GM12872 (cell line): Measurements from ENCODE around the gene KRTAP5-6.

Experiments
- TF ChIP-seq, protein P1 (sequence below): IDR thresholded peaks from 3 replicates; pipeline ENCODE4 v1.5.1; 2011; ENCODE audit warnings: low read depth, mild to moderate bottlenecking, low read length, moderate library complexity; ENCODE audit not compliant: insufficient read depth

Gene KRTAP5-6

GRCh38 chr11:1691026-1691877, 5.7 kb upstream of the KRTAP5-6 start:
- TF ChIP-seq, protein P1, sequence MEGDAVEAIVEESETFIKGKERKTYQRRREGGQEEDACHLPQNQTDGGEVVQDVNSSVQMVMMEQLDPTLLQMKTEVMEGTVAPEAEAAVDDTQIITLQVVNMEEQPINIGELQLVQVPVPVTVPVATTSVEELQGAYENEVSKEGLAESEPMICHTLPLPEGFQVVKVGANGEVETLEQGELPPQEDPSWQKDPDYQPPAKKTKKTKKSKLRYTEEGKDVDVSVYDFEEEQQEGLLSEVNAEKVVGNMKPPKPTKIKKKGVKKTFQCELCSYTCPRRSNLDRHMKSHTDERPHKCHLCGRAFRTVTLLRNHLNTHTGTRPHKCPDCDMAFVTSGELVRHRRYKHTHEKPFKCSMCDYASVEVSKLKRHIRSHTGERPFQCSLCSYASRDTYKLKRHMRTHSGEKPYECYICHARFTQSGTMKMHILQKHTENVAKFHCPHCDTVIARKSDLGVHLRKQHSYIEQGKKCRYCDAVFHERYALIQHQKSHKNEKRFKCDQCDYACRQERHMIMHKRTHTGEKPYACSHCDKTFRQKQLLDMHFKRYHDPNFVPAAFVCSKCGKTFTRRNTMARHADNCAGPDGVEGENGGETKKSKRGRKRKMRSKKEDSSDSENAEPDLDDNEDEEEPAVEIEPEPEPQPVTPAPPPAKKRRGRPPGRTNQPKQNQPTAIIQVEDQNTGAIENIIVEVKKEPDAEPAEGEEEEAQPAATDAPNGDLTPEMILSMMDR = 0 out of 3 replicates have a peak, but pooled peaks have one; percentile 4

- TF ChIP-seq, protein P1 = no peak
These were observed 4.9 kb upstream of the KRTAP5-6 start for GRCh38 chr11:1691878-1692707.

- TF ChIP-seq, protein P1 = no peak
These were observed 4.2 kb upstream of the KRTAP5-6 start for GRCh38 chr11:1692708-1693326.

- TF ChIP-seq, protein P1 = peak; percentile 93
These were observed 3.5 kb upstream of the KRTAP5-6 start for GRCh38 chr11:1693327-1694063.

GRCh38 chr11:1694064-1694845, 2.7 kb upstream of the KRTAP5-6 start:
- TF ChIP-seq, protein P1 = peak; percentile 90

DNA sequence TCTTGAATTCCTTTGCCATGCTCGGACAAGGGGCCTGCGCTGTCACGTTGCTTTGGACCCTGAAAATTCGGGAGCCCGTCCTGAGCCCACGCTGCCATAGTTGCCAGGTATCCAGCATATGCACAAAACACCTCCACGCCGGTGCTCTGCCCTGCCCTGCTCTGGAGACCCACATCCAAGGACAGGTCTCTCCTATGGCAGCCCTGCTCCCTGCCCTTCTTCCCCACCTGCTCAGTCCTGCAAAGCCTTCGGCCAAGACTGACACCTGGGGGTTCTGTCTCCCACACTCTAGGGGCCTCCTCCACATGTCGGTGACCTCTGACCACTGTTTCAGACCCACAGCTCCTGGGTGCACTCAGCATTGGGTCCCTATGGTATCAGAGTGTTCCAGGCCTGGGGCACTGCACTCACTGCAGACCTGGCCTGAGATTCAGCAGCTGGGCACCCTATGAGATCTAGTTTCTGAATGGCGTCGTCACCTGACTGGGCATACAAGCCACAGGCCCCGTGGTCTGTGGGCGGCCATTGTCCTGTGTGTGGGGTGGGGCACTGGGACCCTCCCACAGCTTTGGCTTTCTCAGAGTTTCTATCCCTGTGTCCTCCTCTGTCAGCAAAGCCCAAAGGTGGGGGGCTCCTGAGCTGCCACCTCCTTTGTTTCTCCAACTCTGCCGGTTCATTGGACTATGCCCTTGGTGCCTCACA, 2.0 kb upstream of the KRTAP5-6 start:
- TF ChIP-seq, protein P1 = no peak
